Stimulated activated CD8-positive, alpha-beta memory T cell treated with anti-CD3 and anti-CD28 coated beads, Interleukin-4, amount 100 ng/mL, for 4 hours (primary cell): ENCODE data around the gene CAPZA2.
A peak's percentile ranks its signal among the peaks of the same experiment; 100 is the strongest.
"Not testable (repeated sequence)": the region's sequence is repeated elsewhere in the genome, so short reads cannot be mapped to it uniquely, and the experiment has no call there.

Experiments used
- DNase-seq, 2 donors: peaks; one replicate each; pipeline ENCODE4 v3.0.0-alpha.2; 2020; ENCODE audit warnings: low read depth in 2 of 2, low spot score in 1 of 2

The CAPZA2 gene

GRCh38 chr7:116912269-116912909 is 50.0 kb downstream of the CAPZA2 start:
- DNase-seq = no peak

DNA sequence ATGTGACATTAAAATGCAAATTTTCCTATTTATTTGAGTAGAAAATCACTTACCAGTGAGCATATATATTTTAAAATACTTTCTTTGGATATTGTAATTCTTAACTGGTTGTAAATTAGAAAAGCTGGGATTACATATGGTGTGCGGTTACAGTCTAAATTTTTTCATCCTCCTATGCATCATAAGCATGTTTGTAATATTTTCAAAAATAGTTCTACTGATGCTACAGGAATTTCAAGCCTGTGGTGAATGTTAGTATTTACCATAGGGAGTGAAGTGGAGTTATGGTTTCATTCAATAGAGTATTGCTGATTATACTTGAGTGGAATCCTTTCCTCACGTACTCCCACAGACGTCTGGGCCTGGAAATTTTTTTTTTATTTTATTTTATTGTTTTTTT is 56.3 kb downstream of the CAPZA2 start:
- no peak for DNase-seq

DNA sequence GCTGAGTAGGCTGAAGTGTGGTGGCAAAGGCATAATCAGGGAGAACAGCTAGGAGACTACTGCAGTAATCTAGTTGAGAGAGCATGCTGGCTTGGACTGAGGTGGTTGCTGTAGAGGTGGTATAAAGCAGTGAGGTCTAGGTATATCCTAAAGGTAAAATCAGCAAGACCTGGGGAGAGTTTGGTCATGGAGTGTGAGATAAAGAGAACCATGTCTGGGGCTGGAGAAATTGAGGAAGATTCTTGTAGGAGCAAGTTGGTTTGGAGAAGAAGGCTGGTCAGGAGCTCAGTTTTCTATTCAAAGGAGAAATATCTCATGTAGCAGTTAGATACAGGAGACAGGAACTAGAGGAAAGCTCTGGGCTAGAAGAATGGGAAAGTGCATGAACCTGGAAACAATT is 58.0 kb downstream of the CAPZA2 start:
- DNase-seq = no peak

- no peak for DNase-seq
Observed at GRCh38 chr7:116922545-116922944, 60.2 kb downstream of the CAPZA2 start.

DNA sequence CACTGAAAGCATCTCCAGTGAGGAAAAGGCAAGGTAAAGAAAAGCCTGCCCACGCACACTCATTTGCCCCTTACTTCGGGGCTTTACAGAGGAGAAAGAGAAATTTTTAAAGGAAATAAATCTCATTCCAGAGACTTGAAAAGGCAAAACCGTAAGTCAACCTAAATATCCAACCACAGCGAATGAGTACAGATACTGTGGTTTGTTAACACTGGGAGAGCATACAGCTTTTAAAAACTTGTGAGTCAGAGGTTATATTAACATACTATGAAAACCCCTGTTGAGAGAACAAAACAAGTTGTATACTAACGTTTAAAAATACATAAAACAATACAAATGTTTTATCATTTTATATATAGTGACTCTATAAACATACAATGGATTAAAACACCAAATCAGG is 62.4 kb downstream of the CAPZA2 start:
- DNase-seq = no peak

DNA sequence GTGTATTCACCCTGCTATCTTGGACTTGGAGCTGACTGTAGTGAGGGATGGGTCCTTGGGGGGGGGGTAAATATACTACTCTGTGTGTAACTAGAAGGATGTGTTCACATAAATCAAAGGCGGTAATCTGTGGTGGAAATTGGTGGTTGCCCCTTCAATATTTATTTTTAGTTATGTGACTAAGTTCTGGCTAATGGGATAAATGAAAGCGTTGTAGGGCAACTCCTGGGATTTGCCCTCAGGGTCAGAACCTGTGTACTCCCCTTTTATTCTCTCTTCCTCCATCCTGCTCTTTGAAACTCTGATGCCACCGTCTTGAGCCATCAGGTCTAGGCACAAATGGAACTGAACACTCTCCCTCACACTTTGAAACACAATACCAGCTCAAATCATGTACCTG is 66.6 kb downstream of the CAPZA2 start:
- DNase-seq = no peak

- DNase-seq = peak; percentile 48 to 65
Observed at GRCh38 chr7:116929914-116930913, 67.8 kb downstream of the CAPZA2 start.

DNA sequence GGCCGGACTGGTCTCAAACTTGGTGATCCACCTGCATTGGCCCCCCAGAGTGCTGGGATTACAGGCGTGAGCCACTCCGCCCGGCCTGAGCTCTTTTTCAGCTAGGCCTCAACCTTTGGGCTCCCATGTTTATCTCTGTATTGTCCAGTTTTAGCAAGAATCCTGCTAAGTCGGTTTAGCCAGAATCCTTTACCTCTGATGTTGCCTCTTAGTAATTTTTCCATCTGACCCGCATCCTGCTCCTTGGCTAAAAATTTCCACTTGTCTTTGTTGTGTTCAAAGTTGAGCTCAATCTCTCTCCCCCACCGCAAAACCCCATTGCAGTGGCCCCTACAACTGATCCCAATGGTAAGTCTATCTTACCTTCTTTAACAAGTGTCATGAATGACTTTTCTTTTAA is 70.2 kb downstream of the CAPZA2 start:
- DNase-seq = no peak

DNA sequence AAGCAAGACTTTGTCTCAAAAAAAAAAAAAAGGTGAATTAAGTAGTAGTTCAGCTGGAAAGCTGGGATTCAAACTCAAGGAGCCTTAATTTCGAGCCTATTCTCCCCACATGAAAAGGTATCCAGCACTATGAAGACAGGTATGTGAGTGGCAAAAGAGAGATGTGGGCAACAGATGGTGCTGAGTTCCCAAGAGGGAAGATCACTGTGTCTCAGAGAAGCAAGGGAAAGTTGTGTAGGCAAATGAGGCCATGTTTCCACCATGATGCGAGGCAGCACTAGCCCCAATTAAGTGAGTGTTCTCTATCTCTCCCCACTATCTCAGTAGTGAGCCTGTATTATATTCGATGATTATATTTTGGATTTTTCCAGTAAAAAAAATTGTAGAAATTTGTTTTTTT is 71.1 kb downstream of the CAPZA2 start:
- no peak for DNase-seq

DNA sequence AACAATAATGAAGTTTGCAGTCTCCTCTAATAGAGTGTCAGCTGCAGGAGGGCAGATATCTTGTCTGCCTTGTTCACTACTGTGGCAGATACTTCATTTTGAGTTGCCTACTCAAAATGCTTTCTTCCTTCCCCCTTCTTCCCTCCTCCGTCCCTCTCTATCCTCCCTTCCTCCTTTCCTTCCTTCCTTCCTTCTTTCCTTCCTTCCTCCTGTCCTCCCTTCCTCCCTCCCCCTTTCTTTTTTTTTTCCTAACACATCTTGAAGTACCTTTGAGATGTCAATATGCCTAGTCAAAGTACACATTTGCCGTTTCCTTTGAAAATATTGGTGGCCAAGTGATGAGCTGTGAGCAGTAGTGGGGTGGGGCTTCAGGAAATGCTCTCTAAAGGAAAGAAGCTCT is 72.2 kb downstream of the CAPZA2 start:
- DNase-seq = no peak

DNA sequence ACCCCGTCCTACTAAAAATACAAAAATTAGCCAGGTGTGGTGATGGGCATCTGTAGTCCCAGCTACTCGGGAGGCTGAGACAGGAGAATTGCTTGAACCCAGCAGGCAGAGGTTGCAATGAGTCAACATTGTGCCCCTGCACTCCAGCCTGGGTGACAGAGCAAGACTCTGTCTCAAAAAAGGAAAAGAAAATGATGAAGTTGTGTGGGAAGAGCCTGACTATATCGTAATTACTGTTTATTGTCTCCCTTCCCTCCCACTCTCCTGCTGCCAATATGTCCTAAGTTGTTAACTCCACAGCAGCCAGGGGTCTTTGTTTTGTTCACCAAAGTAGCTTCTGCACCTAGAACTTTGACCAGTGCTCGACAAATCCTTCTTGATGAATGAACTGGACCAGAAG is 74.5 kb downstream of the CAPZA2 start:
- not testable (repeated sequence) for DNase-seq

GRCh38 chr7:116938678-116939077 is 76.3 kb downstream of the CAPZA2 start:
- no peak for DNase-seq

GRCh38 chr7:116940689-116941370 is 78.4 kb downstream of the CAPZA2 start:
- DNase-seq = no peak

DNA sequence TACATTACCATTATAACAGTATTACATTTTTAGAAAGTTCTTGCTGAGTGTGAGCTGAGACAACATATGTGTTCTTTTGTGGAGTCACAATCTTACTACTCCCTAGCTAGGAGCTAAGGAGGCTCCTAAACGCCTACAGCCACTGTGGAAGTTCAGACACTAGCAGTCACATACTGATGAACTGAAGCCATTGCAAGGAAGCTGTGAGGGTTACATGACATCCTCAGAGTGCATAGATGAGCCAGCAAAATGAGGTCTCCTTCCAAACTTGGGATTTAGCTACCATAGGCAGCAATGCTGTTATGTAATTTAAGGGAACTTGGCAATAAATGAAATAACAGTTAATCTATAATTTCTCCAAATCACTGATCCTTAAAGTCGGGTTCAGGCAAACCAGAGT is 80.1 kb downstream of the CAPZA2 start:
- DNase-seq = no peak

GRCh38 chr7:116948934-116949333 is 86.5 kb downstream of the CAPZA2 start:
- no peak for DNase-seq

DNA sequence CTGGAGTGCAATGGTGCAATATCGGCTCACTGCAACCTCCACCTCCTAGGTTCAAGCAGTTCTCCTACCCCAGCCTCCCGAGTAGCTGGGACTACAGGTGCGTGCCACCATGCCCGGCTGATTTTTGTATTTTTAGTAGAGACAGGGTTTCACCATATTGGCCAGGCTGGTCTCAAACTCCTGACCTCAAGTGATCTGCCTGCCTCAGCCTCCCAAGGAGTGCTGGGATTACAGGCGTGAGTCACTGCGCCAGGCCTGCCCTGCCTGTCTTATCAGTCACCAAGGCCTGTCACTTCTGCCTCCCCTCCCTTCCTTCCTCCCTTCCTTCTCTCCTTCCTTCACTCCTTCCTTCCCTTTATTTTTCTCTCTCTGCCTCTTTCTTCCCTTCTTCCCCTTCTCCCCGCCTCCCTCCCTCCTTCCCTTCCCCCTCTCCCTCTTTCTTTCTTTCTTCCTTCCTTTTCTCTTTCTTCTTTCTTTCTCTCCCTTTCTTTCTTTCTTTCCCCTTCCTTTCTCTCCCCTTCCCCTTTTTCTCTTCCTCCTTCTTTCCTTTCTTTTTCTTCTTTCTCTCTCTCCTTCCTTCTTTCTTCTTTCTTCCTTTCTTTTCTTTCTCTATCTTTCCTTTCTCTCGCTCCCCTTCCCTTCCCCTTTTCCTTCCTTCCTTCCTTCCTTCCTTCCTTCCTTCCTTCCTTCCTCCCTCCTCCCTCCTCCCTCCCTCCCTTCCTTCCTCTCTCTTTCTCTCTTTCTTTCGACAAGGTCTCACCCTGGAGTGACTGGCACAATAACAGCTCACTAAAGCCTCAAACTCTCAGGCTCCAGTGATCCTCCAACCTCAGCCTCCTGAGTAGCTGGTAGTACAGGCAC is 87.8 kb downstream of the CAPZA2 start:
- DNase-seq = no peak

- no peak for DNase-seq
Observed at GRCh38 chr7:116950889-116951351, 88.5 kb downstream of the CAPZA2 start.

- DNase-seq = no peak
Observed at GRCh38 chr7:116951366-116952292, 89.2 kb downstream of the CAPZA2 start.

GRCh38 chr7:116952635-116953371 is 90.4 kb downstream of the CAPZA2 start:
- no peak for DNase-seq
